ENCODE results near the gene CFAP161.

- TF ChIP-seq CTCF (IDR thresholded peaks at IDR 0.05) (no peak), POLR2A (IDR thresholded peaks at IDR 0.05) (no peak)
Measured at GRCh38 chr15:81174125-81174791, 40.2 kb downstream of the CFAP161 start.

Data from Peyer's patch (tissue), 4 donors.